Peyer's patch (tissue), 4 donors: ENCODE results near the gene SHLD2.
"Not testable (repeated sequence)": the region's sequence is repeated elsewhere in the genome, so short reads cannot be mapped to it uniquely, and the experiment has no call there.

ENCODE experiments used
- POLR2A ChIP-seq, 2 donors: fragments of 450-650 bp; IDR thresholded peaks; one replicate each; pipeline ENCODE4 v1.5.1; 2017; ENCODE audit warnings: antibody characterized with exemption in 2 of 2, mild to moderate bottlenecking in 2 of 2, moderate library complexity in 2 of 2
- TF ChIP-seq, protein P1 (sequence below), 6 experiments: fragments of 450-650 bp in 4 of 6; fragments of 200-600 bp in 2 of 6; sonication (generic) in 1 of 6; IDR thresholded peaks; one replicate each; pipeline ENCODE4 v1.5.1; 2017 to 2019; ENCODE audit warnings: antibody characterized with exemption in 6 of 6, mild to moderate bottlenecking in 3 of 6, moderate library complexity in 1 of 6

DNA sequence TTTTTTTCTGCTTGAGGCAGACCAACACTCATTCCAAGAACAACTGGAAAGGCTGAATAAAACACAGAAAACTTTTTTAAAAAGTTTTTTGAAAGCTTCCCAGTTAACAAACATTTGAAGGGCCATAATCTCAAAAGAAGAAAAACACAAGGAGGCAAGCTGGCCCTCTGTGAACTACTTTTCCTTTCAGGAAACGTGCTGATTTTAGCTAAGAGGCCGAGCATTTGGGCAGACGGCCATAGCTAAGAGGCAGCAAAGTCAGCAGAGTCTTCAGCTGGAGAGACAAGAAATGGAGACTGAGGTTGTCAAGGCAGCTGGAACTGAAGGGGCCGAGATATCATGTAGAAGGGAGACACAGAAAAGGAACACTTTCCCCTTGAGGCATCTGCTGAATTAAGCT, 111.9 kb downstream of the SHLD2 start:
- TF ChIP-seq, protein P1, sequence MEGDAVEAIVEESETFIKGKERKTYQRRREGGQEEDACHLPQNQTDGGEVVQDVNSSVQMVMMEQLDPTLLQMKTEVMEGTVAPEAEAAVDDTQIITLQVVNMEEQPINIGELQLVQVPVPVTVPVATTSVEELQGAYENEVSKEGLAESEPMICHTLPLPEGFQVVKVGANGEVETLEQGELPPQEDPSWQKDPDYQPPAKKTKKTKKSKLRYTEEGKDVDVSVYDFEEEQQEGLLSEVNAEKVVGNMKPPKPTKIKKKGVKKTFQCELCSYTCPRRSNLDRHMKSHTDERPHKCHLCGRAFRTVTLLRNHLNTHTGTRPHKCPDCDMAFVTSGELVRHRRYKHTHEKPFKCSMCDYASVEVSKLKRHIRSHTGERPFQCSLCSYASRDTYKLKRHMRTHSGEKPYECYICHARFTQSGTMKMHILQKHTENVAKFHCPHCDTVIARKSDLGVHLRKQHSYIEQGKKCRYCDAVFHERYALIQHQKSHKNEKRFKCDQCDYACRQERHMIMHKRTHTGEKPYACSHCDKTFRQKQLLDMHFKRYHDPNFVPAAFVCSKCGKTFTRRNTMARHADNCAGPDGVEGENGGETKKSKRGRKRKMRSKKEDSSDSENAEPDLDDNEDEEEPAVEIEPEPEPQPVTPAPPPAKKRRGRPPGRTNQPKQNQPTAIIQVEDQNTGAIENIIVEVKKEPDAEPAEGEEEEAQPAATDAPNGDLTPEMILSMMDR (IDR thresholded peaks at IDR 0.05) = not testable (repeated sequence)
- not testable (repeated sequence) for TF ChIP-seq POLR2A (IDR thresholded peaks at IDR 0.05)
